WI38 (cell line): ENCODE results near the gene SEMA3C.
"Not testable (repeated sequence)": the region's sequence is repeated elsewhere in the genome, so short reads cannot be mapped to it uniquely, and the experiment has no call there.

Experiments
- H3K4me3 ChIP-seq: 2 replicates; pipeline ENCODE4 v1.5.1; 2011; ENCODE audit warnings: low read depth, mild to moderate bottlenecking, control low read depth, low read length
- TF ChIP-seq, protein P1 (sequence below): IDR thresholded peaks from 2 replicates; pipeline ENCODE4 v1.5.1; 2012; ENCODE audit warnings: low read depth, mild to moderate bottlenecking, control low read depth, low read length

The SEMA3C gene

DNA sequence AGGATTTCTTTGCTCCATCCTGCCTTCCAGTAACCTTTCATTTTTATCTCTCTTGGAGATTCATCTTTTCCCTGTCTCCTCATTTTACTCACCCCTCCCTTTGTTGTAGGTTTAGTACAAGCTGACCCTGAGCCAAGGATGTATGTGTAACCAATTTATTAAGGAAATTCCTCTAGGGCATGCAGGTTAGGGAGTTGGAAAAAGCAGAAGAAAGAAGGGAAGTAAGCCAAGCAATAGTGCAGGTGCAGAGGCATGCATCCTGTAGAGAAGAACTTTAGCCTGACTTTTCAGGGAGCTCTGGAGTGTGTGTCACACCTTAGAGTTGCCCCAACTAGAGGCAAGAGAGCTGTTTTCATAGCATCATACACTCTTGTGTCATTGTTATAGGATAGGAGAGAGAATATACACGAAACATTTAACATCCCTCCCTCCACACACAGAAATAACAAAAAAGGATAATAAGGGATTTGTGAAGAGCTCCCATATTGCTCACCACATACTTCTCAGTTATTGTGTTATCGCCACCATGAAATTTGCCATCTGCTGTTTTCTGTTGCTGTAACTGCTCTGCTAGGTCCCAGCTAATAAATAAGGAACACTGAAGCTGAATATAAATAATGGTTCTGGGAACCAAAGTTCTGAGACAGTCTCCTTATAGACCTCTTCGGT is 21.8 kb upstream of the SEMA3C start:
- TF ChIP-seq, protein P1, sequence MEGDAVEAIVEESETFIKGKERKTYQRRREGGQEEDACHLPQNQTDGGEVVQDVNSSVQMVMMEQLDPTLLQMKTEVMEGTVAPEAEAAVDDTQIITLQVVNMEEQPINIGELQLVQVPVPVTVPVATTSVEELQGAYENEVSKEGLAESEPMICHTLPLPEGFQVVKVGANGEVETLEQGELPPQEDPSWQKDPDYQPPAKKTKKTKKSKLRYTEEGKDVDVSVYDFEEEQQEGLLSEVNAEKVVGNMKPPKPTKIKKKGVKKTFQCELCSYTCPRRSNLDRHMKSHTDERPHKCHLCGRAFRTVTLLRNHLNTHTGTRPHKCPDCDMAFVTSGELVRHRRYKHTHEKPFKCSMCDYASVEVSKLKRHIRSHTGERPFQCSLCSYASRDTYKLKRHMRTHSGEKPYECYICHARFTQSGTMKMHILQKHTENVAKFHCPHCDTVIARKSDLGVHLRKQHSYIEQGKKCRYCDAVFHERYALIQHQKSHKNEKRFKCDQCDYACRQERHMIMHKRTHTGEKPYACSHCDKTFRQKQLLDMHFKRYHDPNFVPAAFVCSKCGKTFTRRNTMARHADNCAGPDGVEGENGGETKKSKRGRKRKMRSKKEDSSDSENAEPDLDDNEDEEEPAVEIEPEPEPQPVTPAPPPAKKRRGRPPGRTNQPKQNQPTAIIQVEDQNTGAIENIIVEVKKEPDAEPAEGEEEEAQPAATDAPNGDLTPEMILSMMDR: no peak
- H3K4me3 ChIP-seq: no peak overlapping the region

GRCh38 chr7:80937336-80937735 is 18.5 kb upstream of the SEMA3C start:
- H3K4me3 ChIP-seq: no peak overlapping the region
- TF ChIP-seq, protein P1: no peak

GRCh38 chr7:80935991-80936780 is 17.3 kb upstream of the SEMA3C start:
- H3K4me3 ChIP-seq: no peak overlapping the region
- TF ChIP-seq, protein P1: no peak

- no peak overlapping the region for H3K4me3 ChIP-seq
- TF ChIP-seq, protein P1: no peak
Observed at GRCh38 chr7:80934321-80934720, 15.5 kb upstream of the SEMA3C start.

- H3K4me3 ChIP-seq: no peak overlapping the region
- TF ChIP-seq, protein P1: no peak
Observed at GRCh38 chr7:80932536-80932935, 13.7 kb upstream of the SEMA3C start.

GRCh38 chr7:80929619-80930018 is 10.8 kb upstream of the SEMA3C start:
- TF ChIP-seq, protein P1: no peak
- H3K4me3 ChIP-seq: no peak overlapping the region

DNA sequence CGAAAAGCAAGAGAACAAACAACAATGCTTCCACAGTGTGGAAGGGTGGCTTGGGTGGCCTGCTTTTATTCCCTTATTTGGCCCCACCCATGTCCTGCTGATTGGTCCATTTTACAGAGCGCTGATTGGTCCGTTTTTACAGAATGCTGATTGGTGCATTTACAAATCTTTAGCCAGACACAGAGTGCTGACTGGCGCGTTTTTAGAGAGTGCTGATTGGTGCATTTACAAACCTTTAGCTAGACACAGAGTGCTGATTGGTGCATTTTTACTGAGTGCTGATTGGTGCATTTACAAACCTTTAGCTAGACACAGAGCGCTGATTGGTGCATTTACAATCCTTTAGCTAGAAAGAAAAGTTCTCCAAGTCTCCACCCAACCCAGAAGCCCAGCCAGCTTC is 8.1 kb upstream of the SEMA3C start:
- not testable (repeated sequence) for H3K4me3 ChIP-seq
